Measurements from ENCODE around the gene ASIC2.
A peak's percentile ranks its signal among the peaks of the same experiment; 100 is the strongest.

ASIC2 gene

GRCh38 chr17:33261820-33262219, 31.3 kb downstream of the ASIC2 start:
- DNase-seq (ENCODE audit: low read depth), result no peak
- H3K4me3 ChIP-seq (ENCODE audit: low read length), result no peak overlapping the region
- TF ChIP-seq, protein P1, sequence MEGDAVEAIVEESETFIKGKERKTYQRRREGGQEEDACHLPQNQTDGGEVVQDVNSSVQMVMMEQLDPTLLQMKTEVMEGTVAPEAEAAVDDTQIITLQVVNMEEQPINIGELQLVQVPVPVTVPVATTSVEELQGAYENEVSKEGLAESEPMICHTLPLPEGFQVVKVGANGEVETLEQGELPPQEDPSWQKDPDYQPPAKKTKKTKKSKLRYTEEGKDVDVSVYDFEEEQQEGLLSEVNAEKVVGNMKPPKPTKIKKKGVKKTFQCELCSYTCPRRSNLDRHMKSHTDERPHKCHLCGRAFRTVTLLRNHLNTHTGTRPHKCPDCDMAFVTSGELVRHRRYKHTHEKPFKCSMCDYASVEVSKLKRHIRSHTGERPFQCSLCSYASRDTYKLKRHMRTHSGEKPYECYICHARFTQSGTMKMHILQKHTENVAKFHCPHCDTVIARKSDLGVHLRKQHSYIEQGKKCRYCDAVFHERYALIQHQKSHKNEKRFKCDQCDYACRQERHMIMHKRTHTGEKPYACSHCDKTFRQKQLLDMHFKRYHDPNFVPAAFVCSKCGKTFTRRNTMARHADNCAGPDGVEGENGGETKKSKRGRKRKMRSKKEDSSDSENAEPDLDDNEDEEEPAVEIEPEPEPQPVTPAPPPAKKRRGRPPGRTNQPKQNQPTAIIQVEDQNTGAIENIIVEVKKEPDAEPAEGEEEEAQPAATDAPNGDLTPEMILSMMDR (IDR thresholded peaks at IDR 0.05; ENCODE audit: insufficient read depth, low read depth, low read length, missing control alignments), result no peak

GRCh38 chr17:33260638-33261037, 32.5 kb downstream of the ASIC2 start:
- no peak overlapping the region for H3K4me3 ChIP-seq (ENCODE audit: low read length)
- DNase-seq (ENCODE audit: low read depth), result no peak
- TF ChIP-seq, protein P1 (IDR thresholded peaks at IDR 0.05; ENCODE audit: insufficient read depth, low read depth, low read length, missing control alignments), result no peak

DNA sequence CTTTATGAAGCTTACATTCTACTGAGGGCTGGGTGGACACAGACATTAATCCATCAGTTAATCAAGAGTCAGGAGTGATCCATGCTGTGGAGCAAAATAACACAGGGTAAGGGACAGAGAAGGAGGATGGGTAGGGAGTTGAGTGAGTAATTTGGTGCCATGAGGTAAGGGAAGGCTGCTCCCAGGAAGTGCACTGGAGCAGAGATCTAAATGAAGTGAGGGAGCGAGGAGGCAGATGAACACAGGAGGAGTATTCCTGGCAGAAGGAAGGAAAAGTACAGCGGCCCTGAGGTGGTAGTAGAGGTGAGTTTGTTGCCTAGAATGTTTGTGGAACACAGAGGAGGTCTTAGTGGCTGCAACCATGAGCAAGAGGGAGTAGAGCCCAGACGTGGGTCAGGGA, 34.8 kb downstream of the ASIC2 start:
- no peak overlapping the region for H3K4me3 ChIP-seq (ENCODE audit: low read length)
- TF ChIP-seq, protein P1 (IDR thresholded peaks at IDR 0.05; ENCODE audit: insufficient read depth, low read depth, low read length, missing control alignments), result no peak
- DNase-seq (ENCODE audit: low read depth), result no peak

- DNase-seq (ENCODE audit: low read depth), result no peak
- no peak overlapping the region for H3K4me3 ChIP-seq (ENCODE audit: low read length)
- TF ChIP-seq, protein P1 (IDR thresholded peaks at IDR 0.05; ENCODE audit: insufficient read depth, low read depth, low read length, missing control alignments), result no peak
These were observed 47.9 kb downstream of the ASIC2 start for GRCh38 chr17:33245183-33245582.

DNA sequence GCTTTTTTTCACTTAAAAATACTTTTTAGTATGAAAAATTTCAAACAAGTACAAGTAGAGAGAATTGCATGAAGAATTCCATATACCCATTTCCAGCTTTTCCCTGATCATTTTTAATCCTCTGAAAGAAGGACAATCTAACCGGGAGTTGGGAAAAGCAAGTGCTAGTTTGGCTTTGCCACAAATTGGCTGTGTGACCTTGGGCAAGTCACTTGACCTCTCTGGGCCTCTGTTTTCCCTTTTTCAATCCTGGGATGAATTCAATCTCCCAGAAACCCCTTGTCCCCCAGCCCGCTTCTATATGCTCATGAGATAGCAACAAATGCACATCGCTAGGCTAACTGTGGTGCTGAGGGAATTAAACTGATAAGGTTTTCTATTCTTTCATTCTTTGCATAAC, 49.4 kb downstream of the ASIC2 start:
- TF ChIP-seq, protein P1 (IDR thresholded peaks at IDR 0.05; ENCODE audit: insufficient read depth, low read depth, low read length, missing control alignments), result no peak
- no peak for DNase-seq (ENCODE audit: low read depth)
- no peak overlapping the region for H3K4me3 ChIP-seq (ENCODE audit: low read length)

DNA sequence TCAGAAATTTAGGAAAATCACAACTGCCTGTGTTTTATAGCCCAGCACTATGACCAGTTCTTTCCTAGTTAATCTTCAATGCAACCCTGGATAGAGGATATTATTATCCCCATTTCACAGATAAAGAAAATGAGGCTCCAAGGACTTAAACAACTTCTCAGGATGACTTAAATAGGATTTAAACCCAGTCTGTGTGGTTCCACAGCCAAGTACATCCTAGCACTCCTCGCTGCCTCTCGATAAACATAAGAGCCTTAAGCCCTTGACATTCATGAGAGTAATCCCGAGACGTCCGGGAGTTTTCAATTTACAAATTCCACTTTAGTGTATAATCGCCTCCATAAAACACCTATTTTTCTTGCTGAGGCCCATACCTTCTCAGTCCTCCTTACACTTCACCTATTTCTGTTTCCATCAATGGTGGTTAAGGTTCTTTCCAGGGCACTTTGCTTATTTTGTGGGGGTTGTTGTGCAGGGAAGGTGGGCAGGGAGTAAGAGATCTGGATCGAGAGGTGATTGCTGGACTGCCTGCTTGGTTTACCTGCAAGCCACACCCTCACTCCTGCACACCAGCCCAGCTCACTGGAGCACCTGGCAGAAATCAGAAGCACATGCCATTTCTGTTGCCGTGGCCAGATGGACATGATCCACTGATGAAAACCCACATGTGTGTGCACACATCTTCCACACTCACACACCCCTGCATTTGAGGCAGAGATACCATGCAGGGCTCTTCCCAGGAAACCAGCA, 50.5 kb downstream of the ASIC2 start:
- TF ChIP-seq, protein P1 (IDR thresholded peaks at IDR 0.05; ENCODE audit: insufficient read depth, low read depth, low read length, missing control alignments), result no peak
- no peak for DNase-seq (ENCODE audit: low read depth)
- no peak overlapping the region for H3K4me3 ChIP-seq (ENCODE audit: low read length)

- TF ChIP-seq, protein P1 (IDR thresholded peaks at IDR 0.05; ENCODE audit: insufficient read depth, low read depth, low read length, missing control alignments), result no peak
- no peak overlapping the region for H3K4me3 ChIP-seq (ENCODE audit: low read length)
- peak; percentile 8 for DNase-seq (ENCODE audit: low read depth)
These were observed 51.7 kb downstream of the ASIC2 start for GRCh38 chr17:33241390-33241789.
